ENCODE results near the gene ITLN1.
"Not testable (repeated sequence)": the region's sequence is repeated elsewhere in the genome, so short reads cannot be mapped to it uniquely, and the experiment has no call there.

Gene ITLN1

DNA sequence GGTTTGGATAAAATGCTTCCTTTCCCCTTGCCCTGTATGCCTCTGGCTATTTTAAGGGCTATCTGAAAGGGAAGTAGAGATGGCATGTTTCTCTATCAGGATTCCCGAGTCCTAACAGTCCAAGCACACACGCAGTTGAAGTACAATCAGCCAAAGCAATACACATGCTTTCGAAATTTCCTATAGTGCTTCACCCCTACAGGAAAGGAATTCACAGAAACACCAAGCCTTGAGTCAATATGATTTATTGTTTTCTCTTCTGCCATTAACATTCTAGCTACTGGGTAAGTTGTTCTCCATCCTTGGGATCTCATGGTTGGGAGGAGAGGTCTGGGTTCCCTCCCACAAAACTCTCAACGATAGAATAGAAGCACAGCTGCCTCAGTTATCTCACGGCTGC, 8.7 kb downstream of the ITLN1 start:
- Mint-ChIP-seq H3K9me3 (no peaks in the 10 kb centered on the region), H3K4me1 (ENCODE audit: low read depth in 2 of 2) (peaks cover 19 to 23% of the 10 kb centered on the region in 2 donors), H3K27me3 (no peaks in the 10 kb centered on the region), H3K36me3 (ENCODE audit: insufficient read depth) (peaks cover 4% of the 10 kb centered on the region), H3K4me3 (no peak overlapping the region), H3K27ac (peak overlapping the region in 1 of 2 donors; percentile 57)
- no peak for ATAC-seq (replicated peaks)
- DNase-seq: no peak

DNA sequence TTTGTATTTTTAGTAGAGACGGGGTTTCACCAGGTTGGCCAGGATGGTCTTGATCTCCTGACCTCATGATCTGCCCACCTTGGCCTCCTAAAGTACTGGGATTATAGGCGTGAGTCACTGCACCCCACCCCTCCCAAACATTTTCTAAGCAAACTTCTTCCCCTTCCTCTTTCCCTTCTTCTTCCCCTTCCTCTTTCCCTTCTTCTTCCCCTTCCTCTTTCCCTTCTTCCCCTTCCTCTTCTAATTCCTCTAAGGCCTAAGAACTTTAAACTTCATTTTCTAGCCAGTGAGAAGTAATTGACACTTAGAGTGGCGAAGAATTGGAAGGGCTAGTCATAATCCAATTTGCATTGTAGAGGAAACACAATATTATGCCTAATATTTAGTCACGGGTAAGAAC, 9.4 kb downstream of the ITLN1 start:
- H3K36me3 Mint-ChIP-seq (ENCODE audit: insufficient read depth); H3K9me3 Mint-ChIP-seq; H3K27me3 Mint-ChIP-seq; ATAC-seq (replicated peaks); H3K4me3 Mint-ChIP-seq; DNase-seq: not testable (repeated sequence)
- Mint-ChIP-seq H3K4me1 (ENCODE audit: low read depth in 2 of 2) (peaks cover 19 to 23% of the 10 kb centered on the region in 2 donors), H3K27ac (peak overlapping the region in 1 of 2 donors; percentile 10)

DNA sequence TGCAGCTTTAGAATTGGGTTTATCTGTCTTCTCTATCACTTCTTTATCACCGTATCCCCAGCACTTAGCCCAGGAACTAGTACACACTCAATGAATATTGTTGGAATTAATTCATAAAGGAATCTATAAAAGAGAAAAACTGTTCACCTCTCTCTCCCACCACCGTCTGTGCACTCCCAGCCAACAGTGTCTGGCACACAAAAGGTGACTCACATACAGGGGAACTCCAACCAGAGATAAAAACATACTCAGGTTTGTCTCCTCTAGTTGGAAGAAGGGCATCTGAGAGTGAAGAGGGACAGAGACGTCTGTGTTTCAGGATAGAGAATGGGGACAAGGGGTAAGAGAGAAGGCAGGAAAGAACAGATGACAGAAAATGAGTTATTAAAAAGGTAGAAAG, 10.0 kb downstream of the ITLN1 start:
- Mint-ChIP-seq H3K27ac (peak overlapping the region in 1 of 2 donors; percentile 10), H3K4me1 (ENCODE audit: low read depth in 2 of 2) (peaks cover 19 to 23% of the 10 kb centered on the region in 2 donors), H3K27me3 (no peaks in the 10 kb centered on the region), H3K36me3 (ENCODE audit: insufficient read depth) (peaks cover 4% of the 10 kb centered on the region), H3K9me3 (no peaks in the 10 kb centered on the region), H3K4me3 (no peak overlapping the region)
- DNase-seq: no peak
- peak; percentile 23 for ATAC-seq (replicated peaks)

DNA sequence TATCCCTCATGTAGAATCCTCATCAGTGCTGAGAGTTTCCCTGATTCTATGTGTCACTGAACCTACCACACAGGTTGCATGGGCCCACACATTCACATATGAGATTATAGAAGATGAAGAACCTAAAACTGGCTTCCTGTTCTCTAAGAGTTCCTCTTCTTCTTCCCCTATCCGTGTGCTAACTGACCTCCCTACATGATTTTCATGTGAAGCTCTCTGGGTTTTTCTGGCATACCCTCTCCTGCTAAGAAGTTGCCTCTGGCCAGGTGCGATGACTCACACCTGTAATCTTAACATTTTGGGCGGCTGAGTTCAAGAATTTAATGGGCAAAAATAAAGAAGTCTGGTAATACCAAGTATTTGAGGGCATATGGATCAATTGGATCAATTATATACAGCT, 16.8 kb downstream of the ITLN1 start:
- Mint-ChIP-seq H3K36me3 (ENCODE audit: insufficient read depth) (peaks cover under 1% of the 10 kb centered on the region), H3K27me3 (no peaks in the 10 kb centered on the region), H3K4me1 (ENCODE audit: low read depth in 2 of 2) (peaks cover 9% of the 10 kb centered on the region in 2 donors), H3K9me3 (no peaks in the 10 kb centered on the region), H3K4me3 (no peak overlapping the region), H3K27ac (peak overlapping the region in 1 of 2 donors; percentile 12)
- no peak for DNase-seq
- no peak for ATAC-seq (replicated peaks)

DNA sequence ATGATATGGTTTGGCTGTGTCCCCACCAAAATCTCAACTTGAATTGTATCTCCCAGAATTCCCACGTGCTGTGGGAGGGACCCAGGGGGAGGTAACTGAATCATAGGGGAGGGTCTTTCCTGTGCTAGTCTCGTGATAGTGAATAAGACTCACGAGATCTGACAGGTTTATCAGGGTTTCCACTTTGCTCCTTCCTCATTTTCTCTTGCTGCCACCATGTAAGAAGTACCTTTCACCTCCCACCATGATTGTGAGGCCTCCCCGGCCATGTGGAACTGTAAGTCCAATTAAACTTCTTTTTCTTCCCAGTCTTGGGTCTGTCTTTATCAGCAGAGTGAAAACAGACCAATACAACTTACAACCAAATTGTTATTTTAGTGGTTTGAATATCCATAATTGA, 17.3 kb downstream of the ITLN1 start:
- H3K4me3 Mint-ChIP-seq; H3K36me3 Mint-ChIP-seq (ENCODE audit: insufficient read depth); H3K9me3 Mint-ChIP-seq; H3K27me3 Mint-ChIP-seq; ATAC-seq (replicated peaks); DNase-seq: not testable (repeated sequence)
- H3K4me1 Mint-ChIP-seq (ENCODE audit: low read depth in 2 of 2): peaks cover 14% of the 10 kb centered on the region in 2 donors
- peak overlapping the region in 1 of 2 donors; percentile 12 for H3K27ac Mint-ChIP-seq

DNA sequence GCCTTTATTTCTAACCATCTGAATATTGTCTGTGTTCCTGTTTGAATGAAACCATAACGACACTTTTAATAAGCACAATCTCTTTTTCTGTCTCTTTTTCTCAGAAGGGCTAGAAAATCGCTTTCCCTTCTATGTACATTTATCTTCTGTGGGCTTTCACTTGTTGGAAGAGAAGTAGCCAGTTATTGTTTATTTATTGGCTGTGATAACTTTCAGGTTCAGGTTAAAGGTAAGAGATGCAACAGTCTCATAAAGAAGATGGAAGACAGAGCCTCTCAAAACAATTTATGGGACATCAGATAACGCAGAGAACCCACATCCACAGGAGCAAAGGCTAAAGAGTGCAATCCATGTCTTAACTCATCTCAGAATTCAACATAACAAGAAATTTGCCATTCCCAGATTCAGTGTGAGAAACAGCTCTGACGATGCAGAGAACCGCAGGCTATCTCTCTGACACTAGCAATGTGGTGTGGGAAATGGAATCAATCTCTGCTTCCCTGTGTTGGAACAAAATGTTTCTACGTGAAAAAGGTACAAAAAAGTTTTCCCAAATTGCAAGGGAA, 18.2 kb downstream of the ITLN1 start:
- Mint-ChIP-seq H3K4me1 (ENCODE audit: low read depth in 2 of 2) (peaks cover 22% of the 10 kb centered on the region in 2 donors), H3K27ac (peak overlapping the region in 1 of 2 donors; percentile 59)
- no peak for ATAC-seq (replicated peaks)

DNA sequence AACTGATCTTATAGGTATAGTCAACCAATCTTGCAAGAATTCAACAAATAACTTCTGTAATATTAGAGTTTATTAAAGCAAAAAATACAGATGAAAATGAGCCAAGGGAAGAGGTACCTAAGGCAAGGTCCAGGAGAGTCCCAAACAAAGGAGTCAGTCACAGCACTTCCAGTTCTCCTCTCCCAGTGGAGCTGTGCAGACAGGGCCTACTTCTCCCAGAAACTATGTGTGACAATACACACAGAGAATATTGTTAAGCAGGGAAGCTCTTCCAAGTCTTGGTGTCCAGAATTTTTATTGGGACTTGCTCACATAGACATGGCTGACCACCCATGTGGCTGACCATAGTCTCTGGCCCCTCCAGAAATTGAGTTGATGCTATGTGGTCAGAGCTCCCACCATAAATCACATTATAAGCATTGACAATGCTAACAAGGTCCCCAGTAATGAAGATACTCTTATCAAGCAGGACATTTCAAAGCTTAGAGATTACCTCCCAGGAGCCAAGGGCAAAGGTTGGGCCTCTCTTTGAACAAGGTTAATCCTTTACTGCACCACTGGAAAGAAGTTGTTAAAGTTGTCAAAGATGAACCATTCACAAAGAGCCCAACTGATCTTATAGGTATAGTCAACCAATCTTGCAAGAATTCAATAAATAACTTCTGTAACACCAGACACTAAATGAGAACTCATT, 18.8 kb downstream of the ITLN1 start:
- no peaks in the 10 kb centered on the region for H3K9me3 Mint-ChIP-seq
- no peak overlapping the region for H3K4me3 Mint-ChIP-seq
- ATAC-seq (replicated peaks) (no peak), DNase-seq (no peak)
- peaks cover 26% of the 10 kb centered on the region in 2 donors for H3K4me1 Mint-ChIP-seq (ENCODE audit: low read depth in 2 of 2)
- H3K36me3 Mint-ChIP-seq (ENCODE audit: insufficient read depth): peaks cover 13% of the 10 kb centered on the region
- no peaks in the 10 kb centered on the region for H3K27me3 Mint-ChIP-seq
- peak overlapping the region in 1 of 2 donors; percentile 59 for H3K27ac Mint-ChIP-seq

More for the DNA sequence above, 18.2 kb downstream of the ITLN1 start:
- Mint-ChIP-seq H3K9me3 (no peaks in the 10 kb centered on the region), H3K27me3 (no peaks in the 10 kb centered on the region), H3K4me3 (no peak overlapping the region), H3K36me3 (ENCODE audit: insufficient read depth) (peaks cover 13% of the 10 kb centered on the region)
- no peak for DNase-seq

DNA sequence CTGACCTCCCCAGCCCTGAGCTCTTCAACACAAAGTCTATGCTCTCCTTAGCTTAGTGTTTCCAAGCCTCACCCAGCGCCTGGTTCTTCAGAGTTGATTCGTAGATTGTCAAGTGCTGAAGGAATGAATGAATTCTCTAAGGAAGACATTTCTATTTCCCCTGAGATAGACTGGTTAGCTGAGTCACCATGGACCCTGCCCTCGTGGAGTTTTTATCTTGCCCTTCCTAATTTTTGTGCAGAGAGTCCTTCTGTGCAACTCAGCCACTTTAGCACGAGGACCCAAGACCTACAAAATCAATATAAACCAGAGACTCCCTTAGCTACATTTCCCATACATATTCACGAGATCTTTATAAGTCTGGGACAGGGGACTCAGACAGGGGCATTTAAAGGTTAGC, 19.6 kb downstream of the ITLN1 start:
- Mint-ChIP-seq H3K27me3 (no peaks in the 10 kb centered on the region), H3K4me3 (no peak overlapping the region), H3K4me1 (ENCODE audit: low read depth in 2 of 2) (peaks cover 32 to 34% of the 10 kb centered on the region in 2 donors), H3K9me3 (no peaks in the 10 kb centered on the region), H3K27ac (no peak overlapping the region), H3K36me3 (ENCODE audit: insufficient read depth) (peaks cover 17% of the 10 kb centered on the region)
- ATAC-seq (replicated peaks) (no peak), DNase-seq (no peak)

DNA sequence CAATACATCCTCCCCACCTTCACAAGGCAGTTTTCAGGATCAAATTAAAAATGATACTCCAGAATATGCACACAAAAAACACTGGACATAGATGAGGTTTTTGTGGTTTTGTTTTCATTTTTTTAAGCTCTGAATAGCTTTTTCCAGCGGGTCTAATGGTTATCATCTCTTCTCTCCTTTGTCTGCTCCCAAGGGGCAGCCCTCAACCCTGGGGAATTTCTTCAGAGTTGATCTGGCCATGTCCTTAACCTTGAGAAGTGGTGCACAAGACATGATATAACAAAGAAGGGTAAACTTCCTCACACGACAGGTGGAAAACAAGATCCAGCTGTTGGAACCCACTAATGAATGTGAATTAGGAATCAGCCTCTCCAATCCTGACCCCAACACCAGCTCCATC, 20.8 kb downstream of the ITLN1 start:
- DNase-seq (no peak), ATAC-seq (replicated peaks) (no peak)
- peak overlapping the region; percentile 28 to 60 for H3K4me3 Mint-ChIP-seq
- no peaks in the 10 kb centered on the region for H3K27me3 Mint-ChIP-seq
- H3K27ac Mint-ChIP-seq: peak overlapping the region; percentile 36 to 64
- H3K9me3 Mint-ChIP-seq: no peaks in the 10 kb centered on the region
- H3K4me1 Mint-ChIP-seq (ENCODE audit: low read depth in 2 of 2): peaks cover 34 to 36% of the 10 kb centered on the region in 2 donors
- peaks cover 17% of the 10 kb centered on the region for H3K36me3 Mint-ChIP-seq (ENCODE audit: insufficient read depth)

DNA sequence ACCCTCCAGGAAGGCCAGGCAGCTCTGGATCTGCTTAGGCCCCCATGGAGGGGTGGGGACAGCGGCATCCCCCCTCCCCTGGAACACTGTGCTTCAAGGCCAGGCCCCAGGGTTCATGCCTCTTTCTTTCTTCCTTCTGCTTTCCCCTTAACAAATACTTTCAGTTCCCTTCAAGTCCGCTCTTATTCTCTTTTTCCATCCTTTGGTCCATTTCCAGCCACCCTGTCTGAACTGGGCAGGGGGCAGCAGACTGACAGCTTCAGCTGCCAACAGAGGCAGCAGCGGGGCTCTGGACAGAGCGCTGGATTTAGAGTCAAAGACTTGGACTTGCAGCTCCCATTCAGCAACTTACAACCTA, 21.2 kb downstream of the ITLN1 start:
- no peak for ATAC-seq (replicated peaks)
- peaks cover 17% of the 10 kb centered on the region for H3K36me3 Mint-ChIP-seq (ENCODE audit: insufficient read depth)
- H3K9me3 Mint-ChIP-seq: no peaks in the 10 kb centered on the region
- peak overlapping the region; percentile 36 to 64 for H3K27ac Mint-ChIP-seq
- peaks cover 38 to 40% of the 10 kb centered on the region in 2 donors for H3K4me1 Mint-ChIP-seq (ENCODE audit: low read depth in 2 of 2)
- DNase-seq: no peak
- peak overlapping the region; percentile 28 to 60 for H3K4me3 Mint-ChIP-seq
- H3K27me3 Mint-ChIP-seq: no peaks in the 10 kb centered on the region

DNA sequence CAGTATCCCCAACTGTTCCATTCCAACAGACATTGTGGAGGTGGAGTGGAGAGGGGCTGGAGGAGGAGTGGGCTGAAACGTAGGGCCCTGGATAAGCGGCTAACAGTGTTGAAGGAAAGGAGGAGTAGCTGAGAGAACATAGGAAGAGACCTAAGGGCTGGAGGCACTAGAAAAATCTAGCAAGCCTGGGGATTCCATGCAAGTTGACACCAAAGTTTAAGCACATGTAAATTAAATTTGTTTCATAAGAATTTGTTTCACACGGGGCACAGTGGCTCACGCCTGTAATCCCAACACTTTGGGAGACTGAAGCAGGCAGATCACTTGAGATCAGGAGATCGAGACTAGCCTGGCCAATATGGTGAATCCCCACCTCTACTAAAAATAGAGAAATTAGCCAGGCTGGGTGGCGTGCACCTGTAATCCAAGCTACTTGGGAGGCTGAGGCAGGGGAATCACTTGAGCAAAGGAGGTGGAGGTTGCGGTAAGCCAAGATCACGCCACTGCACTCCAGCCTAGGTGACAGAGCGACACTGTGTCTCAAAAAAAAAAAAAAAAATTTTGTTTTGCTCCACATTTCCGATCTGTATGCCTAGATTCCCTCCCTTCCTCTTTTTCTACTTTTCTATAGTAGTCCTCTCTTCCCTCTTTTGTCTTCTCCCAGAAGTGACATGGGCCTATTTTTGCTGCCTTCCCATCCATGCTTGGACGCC, 21.8 kb downstream of the ITLN1 start:
- peaks cover 17% of the 10 kb centered on the region for H3K36me3 Mint-ChIP-seq (ENCODE audit: insufficient read depth)
- no peaks in the 10 kb centered on the region for H3K9me3 Mint-ChIP-seq
- ATAC-seq (replicated peaks) (no peak), DNase-seq (no peak)
- no peaks in the 10 kb centered on the region for H3K27me3 Mint-ChIP-seq
- peaks cover 41 to 46% of the 10 kb centered on the region in 2 donors for H3K4me1 Mint-ChIP-seq (ENCODE audit: low read depth in 2 of 2)
- H3K4me3 Mint-ChIP-seq: peak overlapping the region; percentile 93 to 99
- H3K27ac Mint-ChIP-seq: peak overlapping the region; percentile 94 to 98

DNA sequence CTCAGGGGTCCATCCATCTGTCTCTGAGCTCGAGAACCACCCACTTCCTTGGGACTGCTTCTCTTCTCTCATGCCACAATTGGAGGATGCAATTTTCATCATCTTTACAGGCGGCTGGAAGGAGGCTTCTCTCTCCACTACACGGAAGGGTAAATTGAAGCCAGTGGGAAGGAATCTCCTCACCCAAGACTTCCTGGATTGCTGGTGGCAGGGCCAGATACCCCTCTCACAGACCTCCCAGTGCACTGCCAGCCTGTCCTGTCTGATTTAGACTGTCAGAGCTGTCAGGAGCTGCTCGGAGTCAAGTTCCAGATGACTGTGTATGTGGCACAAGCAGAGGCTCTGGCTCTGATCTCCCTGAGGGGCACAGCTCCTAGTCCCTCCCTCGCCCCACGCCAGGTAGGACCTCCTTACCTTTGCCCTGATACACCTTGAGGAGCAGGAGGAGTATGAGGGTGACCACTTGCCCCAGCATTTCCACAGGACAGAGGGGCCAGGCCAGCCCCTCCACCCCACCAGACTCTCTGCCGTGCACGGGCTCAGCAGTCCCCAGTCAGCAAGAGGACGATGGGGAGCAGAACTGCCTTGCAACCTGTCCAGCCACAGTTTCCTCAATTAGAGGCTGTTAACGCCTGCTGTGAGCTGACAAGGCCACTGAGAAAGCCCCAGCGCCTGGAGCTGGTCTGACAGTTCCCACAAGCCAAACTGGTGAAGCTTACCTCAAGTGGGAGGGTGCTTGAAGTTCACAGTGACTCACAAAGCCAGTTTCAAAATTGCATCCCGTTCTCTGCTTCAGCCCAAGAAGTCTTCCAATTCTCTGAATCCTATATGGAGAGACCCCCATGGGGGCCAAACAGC, 22.5 kb downstream of the ITLN1 start, which contains the start of gene CD244:
Gene CD244 (minus strand): TSS at position 685 of the 858 bp plus-strand sequence. CDS start 210 bp downstream, at position 475.
- peak within 1 kb of the TSS; percentile 94 to 98 for H3K27ac Mint-ChIP-seq
- peak within 1 kb of the TSS; percentile 93 to 99 for H3K4me3 Mint-ChIP-seq
- H3K4me1 Mint-ChIP-seq (ENCODE audit: low read depth in 2 of 2): peaks cover 42 to 49% of the 10 kb centered on the region in 2 donors
- H3K9me3 Mint-ChIP-seq: no peaks in the 10 kb centered on the region
- ATAC-seq (replicated peaks): peak; percentile 99
- DNase-seq: peak; percentile 68 to 74 (median 71)
- H3K36me3 Mint-ChIP-seq (ENCODE audit: insufficient read depth): peaks cover 17% of the 10 kb centered on the region
- no peaks in the 10 kb centered on the region for H3K27me3 Mint-ChIP-seq
